ENCODE results near the gene HOXC10. TPM values are rescaled to one million over a fixed set of nuclear protein-coding genes. Genes with fewer than 3 reads are reported as not detected.

HOXC10 gene
- total RNA-seq, 4 donors from 2014 or later = 1.0 TPM; not detected in 3

DNA sequence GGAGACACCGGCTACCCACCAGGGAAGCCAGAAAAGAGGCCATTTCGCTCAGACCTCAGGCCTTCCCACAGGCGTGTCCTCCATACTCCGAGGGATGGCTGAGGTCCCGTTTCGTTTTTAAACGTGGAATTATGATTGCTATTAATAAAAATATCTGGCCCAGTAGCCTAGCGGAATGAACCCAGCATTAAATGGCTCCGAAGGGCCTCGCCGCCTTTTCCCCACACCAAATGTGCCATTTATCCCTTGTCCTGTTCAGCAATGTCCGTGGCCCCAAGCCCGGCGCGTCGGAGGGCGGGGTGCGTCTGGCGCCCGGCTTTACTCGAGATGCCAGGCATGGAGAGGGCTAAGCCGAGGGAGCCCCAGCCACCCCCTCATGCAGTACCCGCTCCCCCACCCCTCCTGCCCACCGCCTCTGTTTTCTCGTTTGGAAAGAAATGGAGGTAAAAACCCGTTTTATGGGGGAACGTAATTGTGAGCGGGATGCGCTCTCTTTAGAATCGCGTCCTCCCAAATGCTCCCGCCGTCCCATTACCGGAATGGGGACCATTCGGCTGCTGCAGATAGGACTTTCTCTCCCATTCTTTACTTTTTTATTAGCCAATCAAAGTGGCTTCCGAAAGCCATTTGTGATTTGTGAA is 29.6 kb downstream of the HOXC10 start:
- Histone ChIP-seq H3K4me1 (peaks cover 0 to 26% (median 5%) of the 10 kb centered on the region in 4 donors), H3K27me3 (peaks cover 0 to 31% of the 10 kb centered on the region in 2 donors), H3K4me3 (peak overlapping the region in 2 of 4 donors; percentile 29 to 37), H3K36me3 (no peaks in the 10 kb centered on the region), H3K9me3 (no peaks in the 10 kb centered on the region), H3K27ac (peak overlapping the region; percentile 38 to 85 (median 66))
- TF ChIP-seq, protein P1, sequence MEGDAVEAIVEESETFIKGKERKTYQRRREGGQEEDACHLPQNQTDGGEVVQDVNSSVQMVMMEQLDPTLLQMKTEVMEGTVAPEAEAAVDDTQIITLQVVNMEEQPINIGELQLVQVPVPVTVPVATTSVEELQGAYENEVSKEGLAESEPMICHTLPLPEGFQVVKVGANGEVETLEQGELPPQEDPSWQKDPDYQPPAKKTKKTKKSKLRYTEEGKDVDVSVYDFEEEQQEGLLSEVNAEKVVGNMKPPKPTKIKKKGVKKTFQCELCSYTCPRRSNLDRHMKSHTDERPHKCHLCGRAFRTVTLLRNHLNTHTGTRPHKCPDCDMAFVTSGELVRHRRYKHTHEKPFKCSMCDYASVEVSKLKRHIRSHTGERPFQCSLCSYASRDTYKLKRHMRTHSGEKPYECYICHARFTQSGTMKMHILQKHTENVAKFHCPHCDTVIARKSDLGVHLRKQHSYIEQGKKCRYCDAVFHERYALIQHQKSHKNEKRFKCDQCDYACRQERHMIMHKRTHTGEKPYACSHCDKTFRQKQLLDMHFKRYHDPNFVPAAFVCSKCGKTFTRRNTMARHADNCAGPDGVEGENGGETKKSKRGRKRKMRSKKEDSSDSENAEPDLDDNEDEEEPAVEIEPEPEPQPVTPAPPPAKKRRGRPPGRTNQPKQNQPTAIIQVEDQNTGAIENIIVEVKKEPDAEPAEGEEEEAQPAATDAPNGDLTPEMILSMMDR (IDR thresholded peaks at IDR 0.05) = no peak
- no peak for TF ChIP-seq POLR2A (IDR thresholded peaks at IDR 0.05)
- no peak for DNase-seq

- Histone ChIP-seq H3K27me3 (peaks cover 0 to 24% of the 10 kb centered on the region in 2 donors), H3K4me3 (no peak overlapping the region), H3K36me3 (no peaks in the 10 kb centered on the region), H3K9me3 (no peaks in the 10 kb centered on the region), H3K4me1 (peaks cover 0 to 26% (median 5%) of the 10 kb centered on the region in 4 donors), H3K27ac (peak overlapping the region in 2 of 4 donors; percentile 81 to 94)
- no peak for DNase-seq
- no peak for TF ChIP-seq POLR2A (IDR thresholded peaks at IDR 0.05)
- TF ChIP-seq, protein P1 (IDR thresholded peaks at IDR 0.05) = no peak
Observed at GRCh38 chr12:54015018-54015931, 30.3 kb downstream of the HOXC10 start.

GRCh38 chr12:54016051-54016450 is 31.1 kb downstream of the HOXC10 start:
- DNase-seq = no peak
- Histone ChIP-seq H3K4me3 (peak overlapping the region in 2 of 4 donors; percentile 45 to 56), H3K27ac (peak overlapping the region; percentile 38 to 94 (median 82)), H3K27me3 (peaks cover 0 to 16% of the 10 kb centered on the region in 2 donors), H3K4me1 (peaks cover 0 to 26% (median 5%) of the 10 kb centered on the region in 4 donors), H3K9me3 (no peaks in the 10 kb centered on the region), H3K36me3 (no peaks in the 10 kb centered on the region)
- TF ChIP-seq, protein P1 (IDR thresholded peaks at IDR 0.05) = no peak
- no peak for TF ChIP-seq POLR2A (IDR thresholded peaks at IDR 0.05)

GRCh38 chr12:54016478-54016964 is 31.6 kb downstream of the HOXC10 start:
- DNase-seq = peak in 1 of 3 donors; percentile 51
- TF ChIP-seq, protein P1 (IDR thresholded peaks at IDR 0.05) = no peak
- TF ChIP-seq POLR2A (IDR thresholded peaks at IDR 0.05) = no peak
- Histone ChIP-seq H3K4me3 (peak overlapping the region; percentile 34 to 56 (median 47)), H3K27ac (peak overlapping the region; percentile 76 to 94 (median 82)), H3K9me3 (no peaks in the 10 kb centered on the region), H3K36me3 (no peaks in the 10 kb centered on the region), H3K4me1 (peaks cover 0 to 24% (median 5%) of the 10 kb centered on the region in 4 donors), H3K27me3 (peaks cover 0 to 15% of the 10 kb centered on the region in 2 donors)

DNA sequence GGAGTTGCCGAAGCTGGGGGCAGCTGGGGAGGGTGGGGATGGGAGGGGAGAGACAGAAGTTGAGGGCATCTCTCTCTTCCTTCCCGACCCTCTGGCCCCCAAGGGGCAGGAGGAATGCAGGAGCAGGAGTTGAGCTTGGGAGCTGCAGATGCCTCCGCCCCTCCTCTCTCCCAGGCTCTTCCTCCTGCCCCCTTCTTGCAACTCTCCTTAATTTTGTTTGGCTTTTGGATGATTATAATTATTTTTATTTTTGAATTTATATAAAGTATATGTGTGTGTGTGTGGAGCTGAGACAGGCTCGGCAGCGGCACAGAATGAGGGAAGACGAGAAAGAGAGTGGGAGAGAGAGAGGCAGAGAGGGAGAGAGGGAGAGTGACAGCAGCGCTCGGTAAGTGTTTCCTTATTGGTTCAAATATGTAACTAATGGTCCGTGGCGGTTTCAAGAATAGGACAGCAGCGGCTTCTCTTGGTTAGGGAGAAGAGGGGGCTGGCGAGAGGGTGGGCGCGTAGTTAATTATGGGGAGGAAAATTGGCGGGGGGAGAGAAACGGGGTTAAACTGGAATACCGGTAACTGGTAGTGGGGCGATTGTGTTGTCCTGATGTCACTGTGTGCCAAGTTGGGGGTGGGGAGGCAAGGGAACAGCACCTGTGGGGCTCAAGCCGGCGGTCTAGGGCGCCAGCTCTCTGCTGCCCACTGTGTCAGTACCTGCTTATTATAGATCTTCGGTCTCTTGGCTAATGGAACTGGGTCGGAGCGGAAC is 32.3 kb downstream of the HOXC10 start:
- H3K27ac ChIP-seq = peak overlapping the region; percentile 76 to 94 (median 82)

More for the DNA sequence above, 32.3 kb downstream of the HOXC10 start:
- no peak for TF ChIP-seq POLR2A (IDR thresholded peaks at IDR 0.05)
- TF ChIP-seq, protein P1 (IDR thresholded peaks at IDR 0.05) = no peak
- Histone ChIP-seq H3K4me3 (peak overlapping the region; percentile 34 to 56 (median 47)), H3K36me3 (no peaks in the 10 kb centered on the region), H3K4me1 (peaks cover 0 to 18% (median 5%) of the 10 kb centered on the region in 4 donors), H3K27me3 (peaks cover 0 to 15% of the 10 kb centered on the region in 2 donors), H3K9me3 (no peaks in the 10 kb centered on the region)
- DNase-seq = no peak
